Aorta (tissue), 5 donors: Measurements from ENCODE around the gene NHSL2. TPM values are rescaled to one million over a fixed set of nuclear protein-coding genes. Genes with fewer than 3 reads are reported as not detected.
A peak's percentile ranks its signal among the peaks of the same experiment; 100 is the strongest.
"Not testable (repeated sequence)": the region's sequence is repeated elsewhere in the genome, so short reads cannot be mapped to it uniquely, and the experiment has no call there.

Source experiments
- ATAC-seq: fragments of 200-7000 bp; cut with Tn5 transposase; one replicate; pipeline ENCODE4 v1.9.1; 2022; ENCODE audit warnings: moderate library complexity; ENCODE audit not compliant: low FRiP score
- DNase-seq, 2 donors: peaks; one replicate each; pipeline ENCODE4 v3.0.0-alpha.2; 2020
- H3K27ac ChIP-seq, 2 donors: one replicate each; pipeline ENCODE4 v1.5.1; 2013; ENCODE audit warnings: low read length in 2 of 2, mild to moderate bottlenecking in 2 of 2, moderate library complexity in 2 of 2, control low read depth in 1 of 2, inconsistent platforms in 1 of 2, low read depth in 1 of 2
- H3K27me3 ChIP-seq, 2 donors: one replicate each; pipeline ENCODE4 v1.6.1; 2013; ENCODE audit warnings: control low read depth in 1 of 2, low read length in 1 of 2, mild to moderate bottlenecking in 1 of 2, moderate library complexity in 1 of 2; ENCODE audit not compliant: insufficient read depth in 2 of 2, control insufficient read depth in 1 of 2
- H3K36me3 ChIP-seq, 2 donors: one replicate each; pipeline ENCODE4 v1.6.1; 2013; ENCODE audit warnings: control low read depth in 1 of 2, low read length in 1 of 2, mild to moderate bottlenecking in 1 of 2; ENCODE audit not compliant: insufficient read depth in 2 of 2, control insufficient read depth in 1 of 2
- H3K4me1 ChIP-seq, 2 donors: one replicate each; pipeline ENCODE4 v1.6.1; 2013; ENCODE audit warnings: low read length in 2 of 2, control low read depth in 1 of 2, mild to moderate bottlenecking in 1 of 2, moderate library complexity in 1 of 2; ENCODE audit not compliant: insufficient read depth in 2 of 2, control insufficient read depth in 1 of 2
- H3K4me3 ChIP-seq, 2 donors: one replicate each; pipeline ENCODE4 v1.5.1; 2013; ENCODE audit warnings: low read length in 2 of 2, control low read depth in 1 of 2, mild to moderate bottlenecking in 1 of 2
- H3K9me3 ChIP-seq: one replicate; pipeline ENCODE4 v1.6.1; 2013; ENCODE audit warnings: mild to moderate bottlenecking, low read length; ENCODE audit not compliant: control insufficient read depth
- WGBS, 2 donors: extraction: QIAGEN DNeasy Blood & Tissue Kit; methylation state at CpG; one replicate each; pipeline ENCODE4 v1.1.7; 2013; 5-methylcytosine and 5-hydroxymethylcytosine counted together
- intact Hi-C, 2 donors: fragments of 100-400 bp; cut with DNase I; formaldehyde crosslinking; loops; one replicate each; pipeline versions ENCODE4 v1.14.2 to v1.15.0; 2022
- polyA plus RNA-seq, 2 donors: library from polyadenylated mRNA; stranded (reverse); fragments of 200-250 nt; gene quantifications; one replicate each; pipeline ENCODE4 v1.2.3, GENCODE V29; 2013
- total RNA-seq, 2 donors: library from RNA; stranded (reverse); fragmentation: NEBNext Ultra II Directional; extraction: Animal tissue kit (Norgen Biotek cat#: 25700); gene quantifications; one replicate each; pipeline ENCODE4 v1.2.1, GENCODE V29; 2021
- donor health status: healthy with polysubstance abuse.
- donor health status: Bipolar disorder and iron deficiency.
- donor health status: DM: no; HTN: no; CAD: no.
- donor health status: DM: no; HTN: no; CAD: no.
- donor health status: DM: yes; HTN: yes; CAD: no.

NHSL2 gene
- total and polyA plus RNA-seq, 4 donors, result 0.88 to 50.4 (median 15.9) TPM

DNA sequence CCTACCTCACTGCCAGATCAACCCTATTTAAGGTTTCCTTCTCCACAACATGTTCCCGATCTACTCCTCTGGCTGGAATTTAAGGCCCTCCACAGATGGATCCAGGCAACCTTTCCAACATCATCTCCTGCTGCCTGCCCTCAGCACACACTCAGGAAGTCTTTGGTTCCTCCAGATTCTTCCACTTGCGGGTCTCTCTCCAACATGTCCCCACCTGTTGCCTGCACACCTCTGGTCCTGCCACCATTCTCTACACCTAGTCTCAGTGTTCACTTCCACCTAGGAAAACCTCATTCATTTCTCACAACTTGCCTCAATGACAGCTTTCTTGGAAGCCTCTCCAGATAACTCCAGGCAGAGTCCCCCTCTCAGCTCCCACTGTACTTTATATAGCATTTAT, 140.9 kb downstream of the NHSL2 start:
- intact Hi-C loops, result no loop called here
- ATAC-seq, result no peak
- no peaks in the 10 kb centered on the region for H3K9me3 ChIP-seq
- no peaks in the 10 kb centered on the region for H3K36me3 ChIP-seq
- H3K27ac ChIP-seq, result no peak overlapping the region
- 83 to 99% methylated on average over 2 of the region's 2 CpGs for WGBS, 2 donors
- H3K4me1 ChIP-seq, result no peaks in the 10 kb centered on the region
- H3K4me3 ChIP-seq, result no peak overlapping the region
- no peaks in the 10 kb centered on the region for H3K27me3 ChIP-seq
- DNase-seq, result no peak

- no peak overlapping the region for H3K27ac ChIP-seq
Observed at GRCh38 chrX:72052415-72053090, 141.9 kb downstream of the NHSL2 start.

DNA sequence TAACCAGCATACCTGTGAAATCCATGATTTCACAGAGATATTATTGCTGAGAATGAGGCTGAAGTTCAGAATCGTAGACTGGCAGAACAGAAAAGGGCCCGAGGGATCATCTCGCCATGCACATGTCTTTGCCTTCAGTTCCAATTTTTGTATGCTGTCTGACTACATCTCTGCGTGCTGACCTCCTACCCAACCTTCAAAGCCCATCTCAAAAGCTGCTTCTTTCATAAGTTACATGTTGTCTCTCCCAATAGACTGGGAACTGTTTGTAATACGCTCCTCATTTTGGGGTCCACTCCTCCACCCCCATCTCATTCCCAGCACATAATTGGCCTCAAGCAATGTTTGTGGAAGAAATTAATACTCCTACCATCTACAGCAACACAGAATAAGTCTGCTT, 142.9 kb downstream of the NHSL2 start:
- WGBS, 2 donors, result 86 to 97% methylated on average over 5 of the region's 5 CpGs
- ATAC-seq, result no peak
- DNase-seq, result no peak
- no peak overlapping the region for H3K27ac ChIP-seq
- H3K4me1 ChIP-seq, result no peaks in the 10 kb centered on the region
- no peaks in the 10 kb centered on the region for H3K9me3 ChIP-seq
- H3K36me3 ChIP-seq, result no peaks in the 10 kb centered on the region
- no peaks in the 10 kb centered on the region for H3K27me3 ChIP-seq
- intact Hi-C loops, result no loop called here
- H3K4me3 ChIP-seq, result no peak overlapping the region

More at GRCh38 chrX:72052415-72053090, 141.9 kb downstream of the NHSL2 start:
- no peak overlapping the region for H3K4me3 ChIP-seq
- ATAC-seq (peak; percentile 13), DNase-seq (no peak)
- no peaks in the 10 kb centered on the region for H3K4me1 ChIP-seq
- no peaks in the 10 kb centered on the region for H3K27me3 ChIP-seq
- no peaks in the 10 kb centered on the region for H3K9me3 ChIP-seq
- no peaks in the 10 kb centered on the region for H3K36me3 ChIP-seq
- 45 to 59% methylated on average over 5 of the region's 5 CpGs for WGBS, 2 donors
- intact Hi-C loops, result no loop called here

DNA sequence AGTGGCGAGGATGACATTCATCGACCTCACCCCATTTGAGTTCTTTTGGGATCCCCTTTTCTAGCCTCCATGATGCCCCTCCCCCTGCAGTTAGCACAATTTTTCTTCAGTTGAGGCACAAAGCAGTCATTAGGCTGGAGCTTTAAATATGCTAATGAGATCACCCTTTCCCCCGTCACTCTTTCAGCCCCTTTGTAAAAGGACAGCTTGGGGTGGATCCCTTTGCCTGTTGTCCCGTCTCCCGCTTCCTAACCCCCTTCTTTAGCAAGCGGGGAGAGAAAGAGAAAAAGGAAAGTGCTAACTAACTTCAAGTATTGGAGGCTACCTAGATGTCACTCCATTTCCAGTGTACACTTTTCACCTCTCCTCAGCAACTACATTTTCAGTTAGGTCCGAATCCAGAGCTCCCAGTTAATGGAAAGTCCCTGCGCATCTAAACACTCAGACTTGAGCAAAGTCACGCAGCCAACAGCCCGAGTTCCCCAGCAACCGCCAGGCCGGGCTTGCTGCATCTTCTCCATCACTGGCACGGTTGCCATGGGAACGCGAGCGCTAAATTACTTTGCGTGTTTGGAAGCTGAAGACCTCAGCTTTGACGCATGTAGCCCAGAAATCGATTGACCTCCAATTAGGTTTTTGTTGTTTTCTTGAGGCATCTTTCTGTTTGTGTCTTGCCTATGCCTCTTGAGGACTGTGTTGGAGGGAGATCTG, 144.3 kb downstream of the NHSL2 start:
- H3K36me3 ChIP-seq, result no peaks in the 10 kb centered on the region
- WGBS, 2 donors, result 72 to 90% methylated on average over 19 of the region's 19 CpGs
- H3K9me3 ChIP-seq, result no peaks in the 10 kb centered on the region
- no peaks in the 10 kb centered on the region for H3K4me1 ChIP-seq
- H3K27ac ChIP-seq, result no peak overlapping the region
- ATAC-seq (no peak), DNase-seq (no peak)
- H3K27me3 ChIP-seq, result no peaks in the 10 kb centered on the region
- intact Hi-C loops, result no loop called here
- H3K4me3 ChIP-seq, result no peak overlapping the region

DNA sequence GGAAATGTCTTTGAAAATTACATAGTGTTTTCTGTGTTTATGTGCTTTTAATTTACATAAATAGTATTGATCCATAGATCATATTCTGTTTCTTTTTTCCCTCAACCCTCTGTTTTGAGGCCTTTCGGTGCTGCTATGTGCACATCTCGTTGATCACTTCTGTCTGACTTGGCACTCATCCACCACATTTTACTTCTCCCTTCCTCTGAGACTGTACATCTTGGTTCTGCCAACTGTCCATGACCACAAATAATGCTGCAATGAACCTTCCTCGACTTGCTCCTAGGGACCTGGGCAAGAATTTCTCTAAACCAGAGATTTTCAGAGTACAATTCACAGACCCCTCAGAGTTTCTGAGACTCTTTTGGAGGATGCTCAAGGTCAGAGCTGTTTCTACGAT, 146.7 kb downstream of the NHSL2 start:
- intact Hi-C loops, result no loop called here
- Histone ChIP-seq H3K9me3 (no peaks in the 10 kb centered on the region), H3K36me3 (no peaks in the 10 kb centered on the region), H3K27me3 (no peaks in the 10 kb centered on the region), H3K4me1 (no peaks in the 10 kb centered on the region), H3K27ac (no peak overlapping the region), H3K4me3 (no peak overlapping the region)
- DNase-seq (no peak), ATAC-seq (no peak)
- 53 to 56% methylated on average over 4 of the region's 4 CpGs for WGBS, 2 donors

DNA sequence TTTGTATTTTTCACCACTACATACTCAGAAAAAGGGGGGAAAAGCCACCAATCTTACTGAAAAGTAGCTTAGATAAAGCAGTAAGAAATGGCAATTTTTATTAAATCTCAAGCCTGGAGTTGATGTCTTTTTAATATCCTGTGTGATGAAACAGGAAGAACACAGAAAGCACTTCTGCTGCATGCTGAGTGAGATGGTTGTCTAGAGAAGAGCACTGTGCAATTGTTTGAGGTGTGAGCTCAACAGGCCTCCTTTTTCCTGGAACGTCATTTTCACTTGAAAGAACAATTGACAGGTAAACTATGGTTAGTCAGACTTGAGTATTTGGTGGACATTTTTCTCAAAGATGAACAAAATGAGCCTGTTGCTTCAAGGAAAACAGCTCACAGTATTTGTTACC, 147.2 kb downstream of the NHSL2 start:
- no peak for ATAC-seq
- Histone ChIP-seq H3K4me1 (no peaks in the 10 kb centered on the region), H3K27ac (no peak overlapping the region), H3K9me3 (no peaks in the 10 kb centered on the region), H3K36me3 (no peaks in the 10 kb centered on the region), H3K4me3 (no peak overlapping the region), H3K27me3 (no peaks in the 10 kb centered on the region)
- intact Hi-C loops, result no loop called here
- DNase-seq, result no peak
- 43 to 77% methylated on average over 1 of the region's 1 CpG for WGBS, 2 donors

- H3K27me3 ChIP-seq, H3K27ac ChIP-seq, H3K36me3 ChIP-seq, intact Hi-C loops, ATAC-seq, DNase-seq, H3K4me1 ChIP-seq, H3K4me3 ChIP-seq, H3K9me3 ChIP-seq: not testable (repeated sequence)
- 85 to 91% methylated on average over 15 of the region's 15 CpGs for WGBS, 2 donors
Observed at GRCh38 chrX:72058346-72058745, 147.7 kb downstream of the NHSL2 start.

GRCh38 chrX:72060196-72060920, 149.7 kb downstream of the NHSL2 start:
- DNase-seq (peak in 1 of 2 donors; percentile 80), ATAC-seq (no peak)
- 51 to 62% methylated on average over 8 of the region's 8 CpGs for WGBS, 2 donors
- Histone ChIP-seq H3K27me3 (no peaks in the 10 kb centered on the region), H3K4me3 (no peak overlapping the region), H3K36me3 (no peaks in the 10 kb centered on the region), H3K9me3 (no peaks in the 10 kb centered on the region), H3K27ac (no peak overlapping the region), H3K4me1 (no peaks in the 10 kb centered on the region)
- intact Hi-C loops, result no loop called here
